G401.6 (cell line): ENCODE measurements around the gene TARBP2.

ENCODE experiments used
- FAIRE-seq: peaks from 2 replicates; lab custom pipeline; 2012; peaks lifted over from hg19 to GRCh38; lab: Jason Lieb, UNC

The TARBP2 gene

GRCh38 chr12:53496752-53497032 is 4.4 kb upstream of the TARBP2 start:
- FAIRE-seq: no peak

- FAIRE-seq: no peak
These were observed 3.6 kb upstream of the TARBP2 start for GRCh38 chr12:53497461-53497860.

- FAIRE-seq: no peak
These were observed 2.9 kb upstream of the TARBP2 start for GRCh38 chr12:53498235-53498630.

- FAIRE-seq: no peak
These were observed 1.6 kb upstream of the TARBP2 start, which contains the start of gene MAP3K12 for GRCh38 chr12:53499266-53500141. Gene MAP3K12 (minus strand): TSS chr12:53499458. CDS start chr12:53487391, 12,067 bp downstream.

GRCh38 chr12:53500142-53500775 is 824 bp upstream of the TARBP2 start:
- no peak for FAIRE-seq

GRCh38 chr12:53501615-53502181 is 615 bp downstream of the TARBP2 start:
- no peak for FAIRE-seq

- FAIRE-seq: no peak
These were observed 1.2 kb downstream of the TARBP2 start for GRCh38 chr12:53502331-53502730.

- FAIRE-seq: no peak
These were observed 2.1 kb downstream of the TARBP2 start for GRCh38 chr12:53502983-53503728.

- no peak for FAIRE-seq
These were observed 3.2 kb downstream of the TARBP2 start for GRCh38 chr12:53504004-53504920.

GRCh38 chr12:53505086-53505485 is 4.0 kb downstream of the TARBP2 start:
- no peak for FAIRE-seq

- FAIRE-seq: no peak
These were observed 4.7 kb downstream of the TARBP2 start for GRCh38 chr12:53505555-53506449.

- no peak for FAIRE-seq
These were observed 5.3 kb downstream of the TARBP2 start for GRCh38 chr12:53506450-53506785.

- no peak for FAIRE-seq
These were observed 6.0 kb downstream of the TARBP2 start, which contains the start of gene NPFF for GRCh38 chr12:53506881-53507602. Gene NPFF (minus strand): TSS chr12:53507484. CDS start chr12:53507474, 10 bp downstream.

- no peak for FAIRE-seq
These were observed 6.5 kb downstream of the TARBP2 start for GRCh38 chr12:53507603-53507885.

GRCh38 chr12:53508534-53509170 is 7.6 kb downstream of the TARBP2 start:
- peak; percentile 27 for FAIRE-seq

- FAIRE-seq: no peak
These were observed 9.2 kb downstream of the TARBP2 start for GRCh38 chr12:53510181-53510812.

GRCh38 chr12:53513712-53514410 is 12.8 kb downstream of the TARBP2 start:
- FAIRE-seq: no peak

GRCh38 chr12:53514628-53515290 is 13.7 kb downstream of the TARBP2 start:
- no peak for FAIRE-seq
